ENCODE results near the gene SCGB1D2.

GRCh38 chr11:62266558-62266957, 24.5 kb downstream of the SCGB1D2 start:
- TF ChIP-seq CTCF (IDR thresholded peaks at IDR 0.05): no peak
- TF ChIP-seq POLR2AphosphoS5 (IDR thresholded peaks at IDR 0.05): no peak
- TF ChIP-seq POLR2A (IDR thresholded peaks at IDR 0.05): no peak
- no peak for TF ChIP-seq EP300 (IDR thresholded peaks at IDR 0.05)

All from suprapubic skin (tissue), 4 donors.